ENCODE data around the gene KRT26.
"Not testable (repeated sequence)": the region's sequence is repeated elsewhere in the genome, so short reads cannot be mapped to it uniquely, and the experiment has no call there.

The KRT26 gene

GRCh38 chr17:40760105-40761016 lies 11.6 kb downstream of the KRT26 start:
- TF ChIP-seq CTCF (IDR thresholded peaks at IDR 0.05; ENCODE audit: borderline replicate concordance, insufficient read depth, low read depth, low read length), result no peak
- no peak overlapping the region for H3K4me3 ChIP-seq (ENCODE audit: low read depth, low read length)

- H3K4me3 ChIP-seq (ENCODE audit: low read depth, low read length), result no peak within 1 kb of the TSS
- no peak for TF ChIP-seq CTCF (IDR thresholded peaks at IDR 0.05; ENCODE audit: borderline replicate concordance, insufficient read depth, low read depth, low read length)
Observed at GRCh38 chr17:40755231-40755630, 16.8 kb downstream of the KRT26 start, which contains the start of gene KRT25. KRT25 (minus strand) TSS chr17:40755331; CDS start chr17:40755271, 60 bp downstream.

GRCh38 chr17:40753804-40754203 lies 18.2 kb downstream of the KRT26 start:
- H3K4me3 ChIP-seq (ENCODE audit: low read depth, low read length), result no peak overlapping the region
- TF ChIP-seq CTCF (IDR thresholded peaks at IDR 0.05; ENCODE audit: borderline replicate concordance, insufficient read depth, low read depth, low read length), result no peak

- no peak overlapping the region for H3K4me3 ChIP-seq (ENCODE audit: low read depth, low read length)
- TF ChIP-seq CTCF (IDR thresholded peaks at IDR 0.05; ENCODE audit: borderline replicate concordance, insufficient read depth, low read depth, low read length), result no peak
Observed at GRCh38 chr17:40751065-40751464, 20.9 kb downstream of the KRT26 start.

GRCh38 chr17:40750391-40750790 lies 21.6 kb downstream of the KRT26 start:
- H3K4me3 ChIP-seq (ENCODE audit: low read depth, low read length), result no peak overlapping the region

GRCh38 chr17:40748666-40749065 lies 23.3 kb downstream of the KRT26 start:
- H3K4me3 ChIP-seq (ENCODE audit: low read depth, low read length), result not testable (repeated sequence)

More at GRCh38 chr17:40750391-40750790, 21.6 kb downstream of the KRT26 start:
- no peak for TF ChIP-seq CTCF (IDR thresholded peaks at IDR 0.05; ENCODE audit: borderline replicate concordance, insufficient read depth, low read depth, low read length)

GRCh38 chr17:40738553-40738952 lies 33.4 kb downstream of the KRT26 start:
- no peak overlapping the region for H3K4me3 ChIP-seq (ENCODE audit: low read depth, low read length)
- TF ChIP-seq CTCF (IDR thresholded peaks at IDR 0.05; ENCODE audit: borderline replicate concordance, insufficient read depth, low read depth, low read length), result no peak
